SKM-1 treated with dmso at 0.1 percent for 144 hours (cell line): ENCODE data around the gene LRRC74B.
"Not testable (repeated sequence)": the region's sequence is repeated elsewhere in the genome, so short reads cannot be mapped to it uniquely, and the experiment has no call there.

Experiments
- DNase-seq: peaks from one replicate; lab custom pipeline; 2025; ENCODE audit not compliant: unreplicated experiment; lab: John Stamatoyannopoulos, UW

Gene LRRC74B

GRCh38 chr22:21032037-21032867, 13.5 kb upstream of the LRRC74B start, which contains the start of gene SLC7A4:
TSS of gene SLC7A4 (minus strand) at chr22:21032561. CDS start at chr22:21031812, 749 bp downstream.
- DNase-seq = no peak

- no peak for DNase-seq
Measured at GRCh38 chr22:21032868-21033688, 12.7 kb upstream of the LRRC74B start.

DNA sequence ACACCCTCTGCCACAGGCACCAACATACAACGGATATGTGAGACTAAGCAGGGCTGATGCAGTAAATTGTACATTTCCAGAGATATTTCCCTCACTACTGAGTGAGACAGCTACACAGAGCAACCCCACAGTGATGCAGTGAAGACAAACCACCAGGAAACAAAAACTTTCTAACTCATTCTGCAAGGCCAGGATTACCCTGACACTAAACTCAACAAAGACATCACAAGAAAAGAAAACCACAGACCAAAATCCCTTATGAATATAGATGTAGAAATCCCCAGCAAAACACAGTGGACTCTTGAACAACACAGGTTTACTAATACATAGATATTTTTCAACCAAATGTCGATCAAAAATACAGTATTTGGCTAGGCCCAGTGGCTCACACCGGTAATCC, 11.9 kb upstream of the LRRC74B start:
- no peak for DNase-seq

- no peak for DNase-seq
Measured at GRCh38 chr22:21034989-21035388, 10.8 kb upstream of the LRRC74B start.

DNA sequence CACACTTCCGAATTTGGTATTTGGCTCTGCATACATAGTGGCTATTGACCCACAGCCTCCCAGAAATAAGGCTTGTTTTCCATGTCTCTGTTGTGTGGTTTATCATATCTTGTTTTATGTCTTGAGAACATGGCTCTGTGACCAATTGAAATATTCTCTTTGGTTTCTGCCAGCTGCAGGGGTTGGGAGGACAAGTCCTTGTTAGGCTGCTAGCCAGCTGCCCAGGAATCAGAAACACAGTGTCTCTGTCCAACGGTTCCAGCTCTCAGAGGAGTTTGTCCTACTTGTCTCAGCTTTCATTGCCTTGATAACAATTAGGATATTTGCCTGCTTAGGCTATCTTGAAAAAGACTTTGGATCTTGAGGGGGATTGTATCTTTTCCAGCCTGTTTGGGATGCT, 7.3 kb upstream of the LRRC74B start:
- no peak for DNase-seq

DNA sequence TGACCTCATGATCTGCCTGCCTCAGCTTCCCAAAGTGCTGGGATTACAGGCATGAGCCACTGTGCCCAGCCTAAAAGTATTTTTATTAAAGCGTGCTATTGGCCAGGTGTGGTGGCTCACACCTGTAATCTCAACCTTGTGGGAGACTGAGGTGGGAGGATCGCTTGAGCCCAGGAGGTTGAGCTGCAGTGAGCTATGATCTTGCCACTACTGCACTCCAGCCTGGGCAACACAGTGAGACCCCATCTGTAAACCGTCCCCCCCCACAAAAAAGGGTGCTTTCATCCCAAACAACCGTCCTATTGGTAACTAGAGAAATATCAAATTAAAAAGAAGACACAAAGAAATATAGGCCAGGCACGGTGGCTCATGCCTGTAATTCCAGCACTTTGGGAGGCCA, 6.6 kb upstream of the LRRC74B start:
- DNase-seq = not testable (repeated sequence)

DNA sequence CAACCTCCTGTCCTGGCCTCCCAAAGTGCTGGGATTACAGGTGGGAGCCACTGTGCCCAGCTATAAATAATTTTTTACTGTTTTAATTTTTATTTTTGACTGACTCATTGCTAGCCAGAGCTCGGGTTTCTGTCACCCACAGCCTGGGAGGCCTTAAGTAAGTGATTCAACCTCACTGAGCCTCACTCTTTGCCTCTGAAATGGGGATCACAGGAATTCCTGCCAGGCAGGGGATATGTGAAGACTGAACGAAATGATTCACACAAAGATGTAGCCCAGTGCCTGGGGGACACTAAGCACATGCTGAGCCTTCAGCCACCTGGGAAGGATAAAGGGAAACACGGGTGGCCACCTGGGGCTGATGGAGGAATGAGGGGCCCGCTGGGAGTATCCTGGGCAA, 3.8 kb upstream of the LRRC74B start:
- DNase-seq = no peak

GRCh38 chr22:21042978-21043859, 2.5 kb upstream of the LRRC74B start:
- no peak for DNase-seq

DNA sequence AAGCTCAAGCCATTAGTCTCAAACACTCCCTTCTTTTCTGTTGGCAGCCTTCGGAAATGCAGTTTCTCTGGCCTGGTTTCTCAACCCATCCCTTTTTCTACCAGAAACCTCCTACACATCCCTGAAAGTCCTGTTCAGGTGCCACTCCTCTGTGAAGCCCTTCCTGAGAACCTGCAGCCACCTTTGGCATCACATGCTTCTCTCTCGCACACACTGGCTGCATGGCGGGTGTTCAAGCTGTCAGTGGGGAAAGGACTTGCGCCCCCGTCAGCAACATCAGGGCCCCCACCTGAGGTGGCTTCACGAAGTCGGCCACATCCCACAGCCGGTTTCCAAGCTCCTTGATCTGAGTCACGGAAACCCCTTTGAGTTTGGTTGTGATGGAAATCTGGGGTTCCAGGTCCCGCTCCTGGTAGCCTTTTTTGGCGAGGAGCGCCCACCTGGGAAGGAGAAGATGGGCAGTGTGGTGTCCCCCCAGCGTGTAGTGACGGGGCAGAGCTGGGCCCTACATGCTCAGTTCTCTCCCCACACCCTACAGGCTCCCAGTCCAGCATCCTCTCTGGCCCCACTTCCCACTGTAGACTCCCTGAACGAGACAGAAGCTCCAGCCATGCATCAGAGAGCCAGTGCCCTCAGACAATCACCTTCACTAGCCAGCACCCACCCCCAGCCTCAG, 1.7 kb upstream of the LRRC74B start:
- no peak for DNase-seq

GRCh38 chr22:21044931-21045584, 688 bp upstream of the LRRC74B start:
- DNase-seq = peak; percentile 24

- no peak for DNase-seq
Measured at GRCh38 chr22:21047035-21047661, 1.4 kb downstream of the LRRC74B start.

DNA sequence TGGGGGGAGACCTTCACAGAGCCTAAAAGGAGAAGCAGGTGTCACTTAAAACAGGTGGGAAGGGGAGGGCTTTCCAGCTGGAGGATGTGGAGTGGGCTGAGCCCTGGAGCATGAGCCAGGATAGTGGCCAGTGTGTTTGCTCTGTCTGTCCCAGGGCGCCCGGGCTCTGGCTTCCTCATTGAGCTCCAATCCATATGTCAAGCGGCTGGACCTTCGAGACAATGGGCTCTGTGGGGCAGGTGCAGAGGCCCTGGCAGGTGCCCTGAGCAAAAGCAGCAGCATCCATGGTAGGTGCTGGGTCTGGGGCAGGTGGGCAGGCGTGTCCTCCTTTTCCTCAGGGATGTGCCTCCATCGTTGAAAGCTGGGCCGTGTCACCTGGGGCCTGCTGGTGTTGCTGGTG, 2.0 kb downstream of the LRRC74B start:
- DNase-seq = no peak

GRCh38 chr22:21048448-21048847, 2.7 kb downstream of the LRRC74B start:
- not testable (repeated sequence) for DNase-seq

DNA sequence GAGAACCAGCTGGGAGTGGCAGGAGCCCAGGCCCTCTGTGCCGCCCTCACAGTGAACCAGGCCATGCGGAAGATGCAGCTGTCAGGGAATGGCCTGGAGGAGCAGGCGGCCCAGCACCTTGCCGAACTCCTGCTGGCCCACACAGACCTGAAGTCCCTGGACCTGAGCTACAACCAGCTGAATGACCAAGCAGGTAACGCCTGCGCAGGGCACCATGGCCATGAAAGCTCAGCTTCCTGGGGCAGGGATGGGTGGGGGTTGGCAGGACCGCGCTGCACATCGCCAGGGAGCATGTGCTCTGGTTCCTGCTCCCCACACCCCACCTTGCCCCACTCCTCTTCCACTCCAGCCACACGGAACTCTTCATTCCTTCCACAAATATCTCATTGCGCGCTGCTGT, 3.2 kb downstream of the LRRC74B start:
- DNase-seq = not testable (repeated sequence)

DNA sequence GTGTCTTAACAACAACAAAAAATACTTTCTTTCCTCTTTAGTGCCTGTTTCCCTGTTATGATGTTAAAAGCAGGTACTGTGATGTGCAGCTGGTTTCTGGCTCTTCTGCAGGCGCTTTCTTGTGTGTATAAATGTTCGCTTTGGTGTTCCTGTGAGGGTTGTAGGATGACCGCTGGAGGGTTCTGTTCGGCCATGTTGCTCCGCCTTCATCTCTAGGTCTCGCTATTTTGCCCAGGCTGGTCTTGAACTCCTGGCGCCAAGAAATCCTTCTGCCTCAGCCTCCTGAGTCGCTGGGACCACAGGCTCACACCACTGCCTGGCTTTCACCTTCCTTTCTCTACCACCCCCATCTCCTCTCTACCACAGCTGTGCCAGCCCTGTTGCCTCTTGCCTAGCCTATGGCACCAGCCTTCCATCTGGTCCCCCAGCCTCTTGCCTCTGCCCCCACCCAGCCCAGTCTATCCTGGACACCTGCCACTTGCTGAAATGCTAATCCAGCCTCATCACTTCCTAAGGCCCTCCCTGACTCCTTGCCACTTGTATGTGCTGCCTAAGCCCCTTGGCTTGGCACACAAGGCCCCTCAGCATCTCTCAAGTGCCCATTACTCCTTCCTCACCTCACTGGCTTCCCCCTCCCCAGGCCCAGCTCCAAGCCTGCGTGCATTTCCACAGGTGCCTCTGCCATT, 5.5 kb downstream of the LRRC74B start:
- no peak for DNase-seq

DNA sequence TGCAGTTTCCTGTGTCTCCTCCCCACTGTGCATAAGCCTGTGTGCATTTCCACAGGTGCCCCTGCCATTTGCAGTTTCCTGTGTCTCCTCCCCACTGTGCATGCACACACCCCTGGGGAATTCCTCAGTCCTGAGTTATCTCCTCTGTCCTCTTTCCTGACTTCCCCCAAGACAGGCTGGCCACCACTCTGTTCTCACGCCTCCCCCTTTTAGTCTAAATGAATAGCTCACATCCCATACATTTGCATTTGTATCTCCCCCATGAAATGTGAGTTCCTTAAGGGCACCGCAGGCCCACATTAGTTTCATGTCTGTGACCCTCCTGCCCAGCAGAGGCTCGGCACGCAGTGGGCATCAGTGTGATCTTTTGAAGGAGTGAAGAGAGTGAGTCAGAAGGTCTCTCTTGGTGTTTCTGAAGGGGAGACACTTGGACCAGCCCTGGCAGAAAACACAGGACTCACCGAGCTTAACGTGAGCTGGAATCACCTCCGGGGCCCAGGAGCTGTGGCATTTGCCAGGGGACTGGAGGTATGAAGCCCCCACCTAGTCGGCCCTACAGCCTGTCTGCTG, 6.2 kb downstream of the LRRC74B start:
- no peak for DNase-seq

GRCh38 chr22:21052715-21053459, 7.1 kb downstream of the LRRC74B start:
- DNase-seq = no peak
